GM19463 (cell line): ENCODE data around the gene RAI2.

Source experiments
- ATAC-seq: cut with Tn5 transposase; IDR thresholded peaks from one replicate; pipeline ENCODE4 v1.9.1; 2021; ENCODE audit warnings: mild to moderate bottlenecking, moderate library complexity; ENCODE audit not compliant: unreplicated experiment

RAI2 gene

DNA sequence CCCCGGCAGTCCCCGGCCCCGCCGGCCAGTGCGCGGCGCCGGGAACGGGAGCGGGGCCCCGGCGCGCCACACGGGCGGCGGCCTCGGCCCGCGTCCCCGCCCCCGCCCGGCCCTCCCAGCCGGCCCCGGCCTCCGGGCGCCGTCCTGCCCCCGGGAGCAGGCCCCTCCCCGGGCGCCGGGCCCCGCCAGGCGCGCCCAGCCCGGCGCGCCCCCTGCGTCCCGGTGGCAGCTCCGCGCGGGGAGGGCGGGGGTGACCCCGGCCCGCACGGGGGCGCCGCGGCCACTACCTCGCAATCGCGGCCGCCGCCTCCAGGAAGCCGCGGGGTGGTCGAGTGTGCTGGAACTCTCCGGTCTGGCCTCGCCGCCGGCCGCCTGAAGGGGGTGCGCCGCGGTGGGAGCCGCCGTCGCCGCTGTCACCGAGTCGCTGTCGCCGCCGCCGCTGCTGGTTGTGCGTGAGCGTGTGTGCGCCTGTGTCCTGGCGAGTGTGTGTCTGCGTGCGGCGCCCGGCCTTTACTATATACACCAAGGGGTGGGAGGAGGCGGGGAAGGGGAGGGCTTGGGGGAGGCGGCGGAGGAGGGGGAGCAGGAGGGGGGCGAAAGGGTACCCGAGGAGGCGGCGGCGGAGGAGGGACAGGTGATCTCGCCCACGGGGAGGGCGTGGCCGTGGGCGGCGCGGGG is at the start of gene RAI2:
TSS of gene RAI2 (minus strand) at position 488 of the 678 bp plus-strand sequence. CDS start 59,288 bp downstream, outside the sequence.
- ATAC-seq = no peak

DNA sequence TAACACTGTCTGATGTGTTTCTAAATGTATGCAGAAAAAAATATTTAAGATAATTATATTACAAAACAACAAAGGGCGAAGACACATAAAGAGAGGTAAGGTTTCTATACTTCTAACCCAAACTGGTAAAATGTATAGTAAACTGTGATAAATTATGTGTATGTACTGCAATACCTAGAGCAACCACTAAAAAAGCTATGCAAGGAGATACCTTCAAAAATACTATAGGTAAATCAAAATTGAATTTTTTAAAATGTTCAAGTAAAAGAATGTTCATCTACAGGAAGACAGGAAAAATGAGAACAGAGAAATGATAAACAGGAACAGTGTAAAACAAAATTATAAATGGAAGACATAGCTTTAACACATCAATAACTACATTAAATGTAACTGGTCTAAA is 27.3 kb upstream of the RAI2 start:
- ATAC-seq = no peak

DNA sequence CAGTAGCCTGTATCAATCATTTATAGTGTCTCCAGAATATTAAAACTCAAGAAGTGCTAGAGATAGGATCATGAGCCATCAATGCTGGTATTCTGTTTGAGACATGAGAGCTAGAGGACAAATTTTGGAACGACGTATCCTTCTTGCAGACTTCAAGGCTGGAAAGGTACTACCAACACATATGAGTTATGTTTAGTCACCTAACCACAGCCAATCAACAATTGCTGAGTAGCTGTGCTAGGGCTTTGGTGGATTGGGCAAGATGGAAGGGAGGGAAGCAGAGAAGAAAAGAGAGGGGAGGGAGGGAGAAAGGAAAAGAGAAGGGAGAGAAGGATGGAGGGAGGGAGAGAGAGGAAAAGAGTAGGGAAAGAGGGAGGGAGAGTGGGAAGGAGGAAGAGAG is 21.6 kb upstream of the RAI2 start:
- no peak for ATAC-seq

GRCh38 chrX:17878028-17878670 is 17.1 kb upstream of the RAI2 start:
- ATAC-seq = no peak

DNA sequence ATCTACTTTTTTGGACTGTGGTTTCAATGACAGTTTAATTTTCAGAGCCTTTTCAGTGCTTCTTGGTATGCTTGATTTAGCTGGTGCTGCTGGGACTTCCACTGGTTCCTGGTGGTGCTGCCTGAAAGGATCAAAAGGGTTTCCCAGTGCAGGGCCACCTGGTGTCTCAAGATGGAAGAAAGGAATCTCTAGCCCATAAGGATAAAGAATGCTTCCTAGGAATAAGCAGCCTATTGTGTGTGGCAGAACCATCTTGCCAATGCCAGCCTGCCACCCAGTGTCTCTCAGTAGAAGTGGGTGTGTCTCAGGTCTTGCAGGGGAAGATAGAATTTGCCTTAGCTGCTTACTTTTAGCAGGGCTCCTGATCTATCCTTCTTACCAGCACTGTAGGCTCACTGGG is 15.0 kb upstream of the RAI2 start:
- ATAC-seq = no peak

DNA sequence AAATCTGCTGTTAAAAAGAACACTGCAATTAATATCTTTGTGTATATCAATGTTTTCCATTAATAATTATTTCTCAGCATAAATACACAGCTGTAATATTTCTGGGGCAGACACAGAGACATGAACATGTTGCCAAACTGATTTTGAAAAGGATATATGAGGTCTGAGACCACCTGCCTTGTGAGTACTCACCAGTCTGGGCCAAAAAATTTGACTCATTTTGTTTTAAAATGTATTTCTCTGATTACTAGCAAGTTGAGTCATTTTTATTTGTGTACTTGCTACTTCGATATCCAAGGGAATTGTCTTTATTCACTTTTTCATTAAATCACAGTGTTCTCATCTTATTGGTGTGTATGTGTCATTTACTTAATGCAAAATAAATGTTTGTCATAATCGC is 8.5 kb upstream of the RAI2 start:
- ATAC-seq = no peak

- no peak for ATAC-seq
Observed at GRCh38 chrX:17861489-17862011, 452 bp upstream of the RAI2 start.

DNA sequence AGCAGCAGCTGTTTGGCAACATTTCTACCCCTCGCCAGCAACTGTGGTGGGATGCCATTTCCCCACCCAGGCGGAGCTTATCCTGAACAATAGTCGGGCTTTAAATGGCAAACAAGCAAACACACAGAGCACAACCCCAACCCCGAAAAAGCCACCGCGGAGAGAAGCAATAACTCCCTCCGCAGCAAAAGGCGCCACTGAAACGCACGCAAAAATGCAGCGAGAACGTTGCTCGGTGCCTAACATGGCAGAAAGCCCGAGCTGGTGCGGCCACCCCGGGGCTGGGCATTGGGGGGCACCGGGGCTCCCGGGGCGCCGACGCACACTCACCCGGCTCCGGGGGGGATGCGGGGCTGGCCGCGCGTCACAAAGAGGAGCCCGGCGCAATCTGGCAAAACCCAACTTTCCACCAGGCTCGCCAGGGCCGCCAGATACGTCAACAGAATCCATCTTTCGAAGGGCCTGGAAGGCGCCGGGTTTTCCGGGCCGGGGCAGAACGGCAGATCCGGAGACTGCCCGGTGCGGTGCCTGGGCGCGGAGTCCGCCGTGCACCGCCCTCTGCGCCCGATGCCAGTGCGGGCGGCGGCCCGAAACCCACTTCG is 818 bp downstream of the RAI2 start:
- ATAC-seq = no peak

DNA sequence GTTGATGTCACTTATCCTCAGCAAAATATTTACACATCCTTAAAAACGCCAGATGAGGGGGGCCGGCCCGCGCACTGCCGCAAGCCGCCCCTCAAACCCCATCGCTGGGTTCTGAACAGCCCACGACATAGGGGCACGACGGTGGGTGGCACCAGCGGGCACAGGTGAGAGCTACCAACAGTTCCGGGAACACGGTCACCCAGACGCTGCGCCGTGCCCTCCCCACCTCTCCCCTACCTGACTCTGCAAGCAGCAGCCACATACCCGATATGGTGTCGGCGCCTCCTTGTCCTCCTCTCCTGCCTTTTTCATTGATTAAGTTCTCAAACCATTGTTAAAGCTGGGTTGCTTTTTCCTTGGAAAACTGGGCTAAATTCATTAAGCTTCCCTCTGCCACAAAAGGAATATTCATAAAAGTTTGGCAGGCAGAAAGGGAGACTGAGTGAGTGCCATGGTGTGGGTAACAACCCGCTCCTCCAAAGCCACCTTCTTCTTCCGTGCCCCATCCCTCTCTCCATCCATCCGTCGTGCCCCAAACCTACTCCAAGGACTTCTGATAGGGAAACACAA is 1.4 kb downstream of the RAI2 start:
- no peak for ATAC-seq

GRCh38 chrX:17854531-17854930 is 6.6 kb downstream of the RAI2 start:
- no peak for ATAC-seq

- ATAC-seq = no peak
Observed at GRCh38 chrX:17854069-17854468, 7.0 kb downstream of the RAI2 start.

DNA sequence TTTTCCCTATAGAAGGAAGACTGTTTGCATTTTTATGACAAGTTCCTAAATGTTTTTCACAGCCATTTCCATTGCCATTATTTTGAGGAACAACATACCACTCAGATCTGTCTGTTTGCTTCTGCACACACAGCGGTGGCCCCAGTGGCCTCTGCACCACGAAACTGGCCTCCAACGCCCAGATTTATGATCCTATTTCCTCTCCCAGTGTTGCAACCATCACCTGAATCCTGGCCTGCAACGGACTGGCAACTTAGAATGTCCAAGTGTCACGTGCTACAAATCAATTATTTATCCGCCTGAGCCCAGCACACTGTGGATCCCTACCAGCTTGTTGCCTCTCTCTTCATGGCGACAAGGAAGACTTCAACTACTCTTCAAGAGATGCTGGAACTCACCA is 9.2 kb downstream of the RAI2 start:
- no peak for ATAC-seq

GRCh38 chrX:17848545-17849265 is 12.4 kb downstream of the RAI2 start:
- no peak for ATAC-seq

DNA sequence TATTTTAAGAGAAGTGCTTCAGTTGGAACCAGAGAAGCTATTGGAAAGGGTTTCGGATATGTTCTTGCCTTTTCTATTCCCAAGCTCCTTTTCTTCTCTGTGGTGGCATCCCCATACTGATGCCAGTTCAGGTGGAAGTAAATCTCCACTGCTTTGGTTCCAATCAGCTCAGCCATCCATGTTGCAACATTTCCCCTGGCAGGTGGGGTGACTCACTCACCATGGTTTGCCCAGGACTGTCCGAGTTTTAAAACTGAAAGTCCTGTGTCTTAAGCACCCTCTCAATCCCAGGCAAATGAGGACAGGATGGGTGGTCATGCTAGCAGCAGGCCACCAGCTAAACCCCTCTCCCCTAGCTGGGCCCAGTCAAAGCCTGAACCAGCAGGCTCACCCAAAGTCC is 15.1 kb downstream of the RAI2 start:
- ATAC-seq = no peak

DNA sequence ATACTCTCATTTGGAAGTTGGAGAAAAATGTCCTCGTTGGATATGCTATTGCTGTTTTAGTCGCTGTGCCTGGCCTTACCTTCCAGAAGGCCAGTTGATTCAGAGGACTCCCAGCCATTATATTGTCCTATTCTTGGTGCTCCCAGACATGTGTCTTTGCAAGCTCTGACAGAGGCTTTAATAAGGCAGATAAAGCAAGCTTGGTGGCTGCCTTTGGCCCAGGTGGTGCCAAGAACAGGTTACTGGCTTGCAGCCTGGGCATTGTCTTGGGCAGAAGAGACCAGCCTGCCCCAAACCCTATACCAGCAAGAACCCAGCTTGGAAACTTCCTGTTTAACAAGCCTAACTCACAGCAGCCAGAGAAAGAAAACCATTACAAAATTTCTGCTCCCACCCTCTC is 16.9 kb downstream of the RAI2 start:
- no peak for ATAC-seq

DNA sequence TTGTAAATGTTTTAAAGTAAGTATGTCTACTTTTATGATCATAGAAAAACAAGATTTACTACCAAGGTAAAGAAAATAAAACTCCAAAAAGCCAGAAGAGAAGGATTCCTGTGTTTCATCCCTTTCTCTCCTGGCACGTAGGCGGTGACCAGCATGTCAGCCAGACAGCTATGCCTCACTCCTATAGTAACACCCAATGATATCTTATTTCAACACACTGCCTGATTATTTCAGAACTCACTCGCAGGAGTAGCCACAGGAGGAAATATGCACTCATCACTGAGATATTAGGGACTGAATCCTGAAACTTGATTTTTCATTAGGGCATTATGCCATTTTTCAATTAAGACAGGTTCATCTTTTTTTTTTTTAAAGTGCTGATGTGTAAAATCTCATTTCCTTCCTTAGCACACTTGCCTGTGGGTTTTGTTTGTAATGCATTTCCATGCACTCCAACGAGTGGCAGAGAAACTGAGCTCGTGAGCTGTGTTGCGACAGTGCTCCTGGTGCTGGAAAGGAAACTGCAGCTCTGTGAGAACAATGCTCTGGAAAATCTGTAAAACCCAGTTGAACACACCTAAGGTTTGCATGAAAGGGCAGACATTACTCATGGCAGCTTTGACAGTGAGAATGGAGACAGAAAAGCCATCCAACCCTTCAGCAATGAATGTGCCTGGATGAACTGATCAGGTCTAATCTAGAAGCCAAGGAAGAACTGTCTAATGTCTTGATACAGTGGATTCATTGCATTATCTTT is 18.2 kb downstream of the RAI2 start:
- no peak for ATAC-seq

- ATAC-seq = no peak
Observed at GRCh38 chrX:17839269-17839668, 21.8 kb downstream of the RAI2 start.

DNA sequence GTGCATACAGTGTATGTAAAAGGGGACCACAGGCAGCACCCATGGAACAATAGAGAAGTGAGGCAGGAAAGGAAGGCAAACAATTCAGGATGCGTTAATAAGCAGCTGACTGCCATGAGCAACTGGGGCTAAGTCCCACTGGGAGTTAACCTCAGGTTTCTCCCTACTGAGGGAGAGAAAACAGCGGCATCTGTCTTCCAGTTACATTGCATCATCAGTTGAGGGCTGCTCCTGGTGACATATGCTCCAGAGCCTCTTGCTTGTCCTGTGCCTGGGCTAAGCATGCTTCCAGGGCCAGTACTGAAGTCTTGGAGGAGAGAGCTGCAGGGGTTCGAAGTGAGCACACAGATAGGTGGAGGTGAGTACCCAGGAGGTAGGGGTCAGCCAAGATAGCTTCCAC is 24.3 kb downstream of the RAI2 start:
- no peak for ATAC-seq

- ATAC-seq = no peak
Observed at GRCh38 chrX:17833954-17834353, 27.1 kb downstream of the RAI2 start.

- no peak for ATAC-seq
Observed at GRCh38 chrX:17831255-17831654, 29.8 kb downstream of the RAI2 start.
